ENCODE data around the gene NTM.

NTM gene

DNA sequence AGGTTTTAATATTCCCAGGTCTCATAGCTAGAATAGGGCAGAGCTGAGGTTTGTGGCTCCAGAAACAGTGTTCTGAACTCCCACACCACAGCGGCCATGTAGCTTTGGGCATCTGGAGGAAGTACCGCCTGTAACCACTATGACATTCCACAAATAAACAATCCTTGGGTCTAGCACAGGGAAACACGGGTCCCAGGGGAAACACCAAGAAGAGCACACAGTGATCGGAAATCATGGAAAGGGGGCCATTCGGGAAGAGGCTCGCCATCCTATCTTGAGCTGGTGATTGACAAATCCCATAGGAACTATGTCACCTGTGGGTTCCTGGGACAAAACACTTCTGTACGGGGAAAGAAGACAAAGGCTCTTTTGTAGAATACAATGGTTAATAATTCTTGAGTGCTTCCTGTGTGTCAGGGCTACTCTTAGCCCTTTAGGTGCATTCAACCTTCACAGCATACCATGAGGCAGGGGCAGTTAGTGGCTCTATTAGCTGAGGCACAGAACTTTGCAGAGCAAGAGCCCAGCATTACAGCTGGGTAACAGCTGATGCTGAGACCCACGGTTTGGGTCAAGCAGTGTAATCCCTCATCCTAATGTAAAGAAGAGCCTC, 514.2 kb downstream of the NTM start:
- no peak overlapping the region for H3K4me3 ChIP-seq (ENCODE audit: low read length)
- no peak for DNase-seq (ENCODE audit: low read depth)
- TF ChIP-seq, protein P1, sequence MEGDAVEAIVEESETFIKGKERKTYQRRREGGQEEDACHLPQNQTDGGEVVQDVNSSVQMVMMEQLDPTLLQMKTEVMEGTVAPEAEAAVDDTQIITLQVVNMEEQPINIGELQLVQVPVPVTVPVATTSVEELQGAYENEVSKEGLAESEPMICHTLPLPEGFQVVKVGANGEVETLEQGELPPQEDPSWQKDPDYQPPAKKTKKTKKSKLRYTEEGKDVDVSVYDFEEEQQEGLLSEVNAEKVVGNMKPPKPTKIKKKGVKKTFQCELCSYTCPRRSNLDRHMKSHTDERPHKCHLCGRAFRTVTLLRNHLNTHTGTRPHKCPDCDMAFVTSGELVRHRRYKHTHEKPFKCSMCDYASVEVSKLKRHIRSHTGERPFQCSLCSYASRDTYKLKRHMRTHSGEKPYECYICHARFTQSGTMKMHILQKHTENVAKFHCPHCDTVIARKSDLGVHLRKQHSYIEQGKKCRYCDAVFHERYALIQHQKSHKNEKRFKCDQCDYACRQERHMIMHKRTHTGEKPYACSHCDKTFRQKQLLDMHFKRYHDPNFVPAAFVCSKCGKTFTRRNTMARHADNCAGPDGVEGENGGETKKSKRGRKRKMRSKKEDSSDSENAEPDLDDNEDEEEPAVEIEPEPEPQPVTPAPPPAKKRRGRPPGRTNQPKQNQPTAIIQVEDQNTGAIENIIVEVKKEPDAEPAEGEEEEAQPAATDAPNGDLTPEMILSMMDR (conservative IDR thresholded peaks at IDR 0.05; ENCODE audit: low read depth, low read length), result no peak

DNA sequence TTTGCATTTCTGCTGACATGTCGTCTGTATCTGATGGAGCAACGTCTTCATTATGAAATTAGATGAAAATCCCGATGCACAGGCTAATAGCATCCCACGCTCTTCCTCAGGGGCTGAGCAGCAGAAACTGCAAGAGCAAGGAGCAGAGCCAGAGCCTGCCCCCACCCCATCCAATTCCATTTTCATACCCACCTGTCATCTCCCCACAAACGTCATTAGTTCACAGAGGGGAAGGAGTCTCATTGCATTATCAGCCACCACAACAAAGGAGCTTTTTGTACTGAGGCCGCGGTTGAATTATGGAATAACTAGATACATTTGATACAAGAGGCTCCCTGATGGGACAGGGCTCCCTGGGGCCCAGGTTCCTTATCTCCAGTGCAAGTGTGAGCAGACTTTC, 515.0 kb downstream of the NTM start:
- TF ChIP-seq, protein P1 (conservative IDR thresholded peaks at IDR 0.05; ENCODE audit: low read depth, low read length), result no peak

DNA sequence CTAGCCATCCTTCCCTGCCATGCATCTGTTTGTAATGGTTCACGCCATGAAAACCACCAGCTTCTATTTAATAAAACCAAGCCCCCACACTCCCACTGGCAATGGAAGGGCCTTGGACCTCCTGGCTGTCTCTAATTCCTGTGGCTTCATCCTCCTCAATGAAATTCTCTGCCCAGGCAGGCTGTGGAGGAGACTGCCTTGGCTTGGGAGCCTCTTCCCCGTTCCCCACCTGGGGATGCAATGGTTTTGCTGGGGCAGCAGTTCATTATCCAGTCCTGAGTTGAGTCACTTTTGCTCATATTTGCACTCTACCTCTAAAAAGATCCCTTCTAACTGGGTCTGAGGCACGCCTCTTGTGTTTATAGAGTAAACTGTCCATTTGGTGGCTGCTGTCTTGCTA, 515.8 kb downstream of the NTM start:
- no peak for DNase-seq (ENCODE audit: low read depth)
- H3K4me3 ChIP-seq (ENCODE audit: low read length), result no peak overlapping the region
- TF ChIP-seq, protein P1 (conservative IDR thresholded peaks at IDR 0.05; ENCODE audit: low read depth, low read length), result no peak

More for the DNA sequence above, 515.0 kb downstream of the NTM start:
- no peak overlapping the region for H3K4me3 ChIP-seq (ENCODE audit: low read length)
- no peak for DNase-seq (ENCODE audit: low read depth)

DNA sequence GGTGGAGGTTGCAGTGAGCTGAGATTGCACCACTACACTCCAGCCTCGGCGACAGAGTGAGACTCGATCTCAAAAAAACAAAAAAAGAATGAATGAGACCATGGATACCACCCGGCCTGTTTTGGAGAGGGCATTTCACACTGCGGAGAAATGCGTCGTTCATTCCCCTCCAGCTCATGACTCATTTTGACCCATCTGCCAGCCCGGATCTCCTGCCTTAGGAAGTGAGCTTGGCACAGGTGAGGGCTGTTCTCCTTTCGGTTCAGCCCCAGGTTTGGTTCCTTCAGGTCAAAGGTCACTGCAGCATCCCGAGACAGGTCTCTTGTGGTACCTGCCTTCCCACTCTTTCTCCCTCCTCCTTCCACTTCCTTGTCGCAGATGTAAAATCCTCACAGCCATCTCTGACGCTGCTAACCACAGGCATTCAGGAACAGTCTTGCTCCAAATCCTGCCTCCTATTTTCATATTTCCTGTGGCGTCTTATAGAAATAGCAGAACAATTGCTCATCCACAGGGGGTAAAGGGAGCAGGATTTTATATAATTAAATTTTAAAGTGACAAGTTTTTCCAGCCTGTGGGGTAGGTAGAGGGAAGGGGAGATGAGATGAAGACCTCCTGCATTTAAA, 517.9 kb downstream of the NTM start:
- no peak overlapping the region for H3K4me3 ChIP-seq (ENCODE audit: low read length)
- DNase-seq (ENCODE audit: low read depth), result peak; percentile 88
- TF ChIP-seq, protein P1 (conservative IDR thresholded peaks at IDR 0.05; ENCODE audit: low read depth, low read length), result no peak

DNA sequence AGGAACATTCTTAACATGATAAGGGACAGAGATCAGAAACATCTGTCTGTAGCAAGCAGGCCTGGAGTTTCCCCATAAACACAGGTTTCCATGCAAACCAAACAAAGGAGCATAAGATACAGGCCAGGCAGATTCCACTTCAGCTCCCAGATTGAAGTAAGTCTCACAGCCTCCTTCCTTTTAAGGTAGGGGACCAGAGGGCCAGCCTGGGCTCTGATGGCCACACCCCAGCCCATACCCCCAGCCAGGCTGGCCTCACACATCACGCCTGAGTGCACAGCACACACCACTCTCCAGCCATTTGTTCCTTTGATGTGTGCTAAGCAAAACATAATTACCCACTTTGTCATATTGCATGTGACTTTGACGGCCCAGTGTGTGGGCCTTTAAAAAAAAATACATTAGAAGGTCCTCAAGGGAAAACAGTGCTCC, 518.7 kb downstream of the NTM start:
- TF ChIP-seq, protein P1 (conservative IDR thresholded peaks at IDR 0.05; ENCODE audit: low read depth, low read length), result no peak
- peak; percentile 66 for DNase-seq (ENCODE audit: low read depth)
- no peak overlapping the region for H3K4me3 ChIP-seq (ENCODE audit: low read length)

DNA sequence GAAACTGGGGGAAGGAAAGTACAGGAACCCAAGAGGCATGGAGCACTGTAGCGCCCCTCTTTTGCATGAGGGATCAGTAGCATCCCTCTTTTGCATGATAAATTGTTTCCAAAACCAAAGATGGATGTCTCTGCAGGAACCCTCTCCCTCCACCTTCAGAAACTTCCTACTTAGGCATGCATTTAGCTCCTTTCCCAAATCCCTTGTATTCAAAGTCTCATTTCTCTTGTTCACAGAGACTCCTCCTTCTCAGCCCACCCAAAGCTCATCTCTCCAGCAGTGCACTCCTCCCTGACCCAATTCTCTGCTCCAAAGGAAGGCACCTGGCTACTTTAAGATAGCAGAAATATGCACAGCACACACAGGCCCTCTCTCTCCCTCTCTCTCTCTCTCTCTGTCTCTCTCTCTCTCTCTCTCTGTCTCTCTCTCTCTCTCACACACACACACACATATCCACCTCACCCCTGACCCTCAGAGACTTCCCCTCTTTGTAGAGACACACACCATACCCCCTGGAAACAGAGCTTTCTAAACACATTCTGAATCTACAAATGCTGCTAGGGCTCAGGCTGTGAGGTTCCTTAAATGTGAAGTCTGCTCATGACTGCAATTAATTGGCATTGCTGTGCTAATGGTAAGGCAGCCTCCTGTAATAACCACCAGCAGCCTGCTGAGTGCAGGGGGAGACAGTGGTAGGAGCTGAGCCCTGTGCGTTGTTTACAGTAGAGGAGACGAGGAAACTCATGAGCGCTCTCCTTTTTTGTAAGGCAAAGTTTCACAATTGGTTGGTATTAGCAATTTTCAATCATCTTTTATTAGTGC, 519.6 kb downstream of the NTM start:
- H3K4me3 ChIP-seq (ENCODE audit: low read length), result no peak overlapping the region
- TF ChIP-seq, protein P1 (conservative IDR thresholded peaks at IDR 0.05; ENCODE audit: low read depth, low read length), result peak; percentile 46
- no peak for DNase-seq (ENCODE audit: low read depth)
